HG03432 (cell line): ENCODE data around the gene SLC16A5.

ENCODE experiments used
- ATAC-seq: cut with Tn5 transposase; IDR thresholded peaks from one replicate; pipeline ENCODE4 v1.9.1; 2021; ENCODE audit warnings: mild to moderate bottlenecking, moderate library complexity; ENCODE audit not compliant: unreplicated experiment

The SLC16A5 gene

DNA sequence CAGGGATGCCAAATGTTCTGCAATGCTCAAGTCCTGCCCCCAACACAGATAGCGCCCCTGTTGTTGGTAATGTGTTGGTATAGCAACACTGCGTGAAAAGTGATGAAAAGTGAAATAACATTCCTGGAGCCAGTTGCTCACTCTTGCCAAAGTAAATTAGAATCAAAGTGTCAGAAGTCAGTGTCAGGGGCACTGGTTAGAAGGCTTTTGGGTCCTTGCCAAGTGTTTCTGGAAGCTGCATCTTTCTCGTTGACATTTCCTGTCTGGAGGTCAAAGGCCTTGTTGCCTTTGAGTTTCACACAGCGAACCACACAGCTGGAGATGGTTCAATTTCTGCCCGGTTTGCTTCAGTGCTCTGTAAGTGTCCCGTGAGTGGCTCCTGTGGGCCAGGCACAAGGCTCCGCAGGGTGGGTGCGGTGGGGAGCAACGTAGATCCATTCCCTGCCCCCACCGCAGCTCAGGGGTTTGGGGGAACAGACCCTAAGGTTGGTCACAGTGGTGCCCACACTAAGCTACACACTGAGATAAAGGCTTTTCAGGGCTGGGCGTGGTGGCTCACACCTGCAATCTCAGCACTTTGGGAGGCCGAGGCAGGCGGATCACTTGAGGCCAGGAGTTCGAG, 3.6 kb upstream of the SLC16A5 start:
- ATAC-seq, result no peak

DNA sequence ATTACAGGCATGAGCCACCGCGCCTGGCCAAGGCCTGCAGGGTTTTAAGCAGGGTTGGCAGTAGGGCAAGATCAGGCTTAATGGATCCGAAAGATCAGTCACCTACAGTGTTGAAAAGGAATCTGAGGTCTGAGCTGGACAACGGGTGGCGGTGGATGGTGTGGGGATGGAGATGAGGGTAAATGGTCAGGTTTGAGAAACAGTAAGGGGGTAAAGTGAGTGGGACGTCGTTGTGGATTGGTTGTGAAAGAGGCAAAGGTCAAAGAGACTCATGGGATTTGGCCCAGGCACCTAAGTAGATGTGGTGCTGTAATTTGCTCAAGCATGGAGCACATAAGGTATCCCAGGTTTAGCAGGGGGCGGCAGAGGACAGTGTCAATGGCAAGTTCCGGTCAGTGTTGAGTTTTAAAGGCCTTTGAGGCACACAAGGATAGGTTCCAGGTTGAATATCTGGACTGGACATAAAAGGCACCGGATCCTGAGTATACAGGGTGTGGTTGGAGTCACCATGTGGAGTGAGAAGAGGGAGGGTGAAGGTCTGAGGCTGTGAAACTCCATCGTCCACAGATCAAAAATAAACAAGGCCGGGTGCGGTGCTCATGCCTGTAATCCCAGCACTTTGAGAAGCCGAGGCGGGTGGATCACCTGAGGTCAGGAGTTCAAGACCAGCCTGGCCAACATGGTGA, 1.1 kb upstream of the SLC16A5 start:
- no peak for ATAC-seq

- ATAC-seq, result no peak
Measured at GRCh38 chr17:75087182-75087557, 584 bp upstream of the SLC16A5 start.

- no peak for ATAC-seq
Measured at GRCh38 chr17:75088465-75089417, 987 bp downstream of the SLC16A5 start.

DNA sequence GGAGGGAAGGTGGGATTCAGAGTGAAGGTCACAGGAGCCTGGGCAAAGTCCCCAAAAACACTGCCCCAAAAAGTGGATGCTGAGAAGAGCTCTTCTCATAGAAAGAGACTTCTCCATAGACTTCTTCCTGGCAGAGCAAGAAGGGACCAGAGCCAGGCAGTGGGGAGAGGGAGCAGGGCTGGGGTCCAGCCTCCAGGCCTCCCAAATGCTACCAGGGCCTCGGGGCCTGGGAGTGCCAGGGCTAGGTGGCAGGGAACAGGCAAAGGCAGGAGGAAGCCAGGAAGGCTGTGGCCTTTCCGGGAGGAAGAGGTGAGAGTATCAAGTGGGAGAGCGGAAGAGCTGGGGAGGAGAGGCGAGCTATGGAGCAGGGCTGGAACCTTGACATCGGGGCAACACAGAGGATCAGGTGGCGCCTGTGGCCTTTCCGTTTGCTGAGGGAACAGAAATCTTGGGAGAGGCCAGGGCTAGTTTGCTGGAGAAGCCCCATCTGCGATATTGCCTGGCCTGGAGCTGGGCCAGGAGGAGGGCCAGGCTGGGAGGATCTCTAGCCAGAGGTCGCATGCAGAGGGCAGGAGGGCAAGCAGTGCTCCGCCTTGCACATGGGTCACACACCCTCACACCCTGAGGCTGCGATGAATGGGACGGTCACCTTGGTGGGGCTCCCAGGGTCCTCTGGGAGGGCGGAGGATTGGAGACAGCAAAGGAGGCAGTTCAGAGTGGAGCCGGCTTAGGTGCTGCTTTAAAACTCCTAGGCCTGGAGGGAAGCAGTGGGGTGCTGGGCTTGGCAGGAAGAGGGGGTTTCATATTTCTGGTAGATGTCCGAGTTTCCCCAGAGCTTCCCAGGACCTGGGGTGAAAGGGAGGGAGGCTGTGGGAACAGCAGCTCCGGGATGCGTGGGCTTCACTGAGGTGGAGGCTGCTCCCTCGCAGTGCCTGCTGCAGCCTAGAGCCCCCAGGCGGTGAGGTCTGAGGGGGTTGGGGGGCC, 3.4 kb downstream of the SLC16A5 start:
- no peak for ATAC-seq

DNA sequence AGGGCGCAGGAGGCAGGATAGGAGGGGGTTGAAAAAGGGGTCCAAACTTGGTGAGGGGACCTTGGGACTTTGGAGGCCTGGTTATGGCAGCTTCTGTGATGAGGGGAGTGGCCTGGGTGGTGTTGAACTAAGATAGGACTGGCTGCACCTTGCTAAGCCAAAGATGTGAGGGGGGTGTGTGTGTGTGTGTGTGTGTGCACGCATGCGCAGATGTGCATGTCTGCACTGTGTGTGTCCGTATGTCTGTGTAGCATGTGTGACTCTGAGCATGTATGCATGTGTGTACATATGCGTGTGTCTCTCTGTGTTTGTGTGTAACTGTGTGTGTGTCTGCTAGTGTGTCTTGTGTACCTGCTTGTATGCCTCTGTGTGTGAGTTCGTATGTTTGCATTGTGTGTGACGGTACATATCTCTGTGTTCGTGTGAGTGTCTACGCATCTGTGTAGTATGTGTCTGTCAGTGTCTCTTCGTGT, 4.1 kb downstream of the SLC16A5 start:
- ATAC-seq, result no peak

DNA sequence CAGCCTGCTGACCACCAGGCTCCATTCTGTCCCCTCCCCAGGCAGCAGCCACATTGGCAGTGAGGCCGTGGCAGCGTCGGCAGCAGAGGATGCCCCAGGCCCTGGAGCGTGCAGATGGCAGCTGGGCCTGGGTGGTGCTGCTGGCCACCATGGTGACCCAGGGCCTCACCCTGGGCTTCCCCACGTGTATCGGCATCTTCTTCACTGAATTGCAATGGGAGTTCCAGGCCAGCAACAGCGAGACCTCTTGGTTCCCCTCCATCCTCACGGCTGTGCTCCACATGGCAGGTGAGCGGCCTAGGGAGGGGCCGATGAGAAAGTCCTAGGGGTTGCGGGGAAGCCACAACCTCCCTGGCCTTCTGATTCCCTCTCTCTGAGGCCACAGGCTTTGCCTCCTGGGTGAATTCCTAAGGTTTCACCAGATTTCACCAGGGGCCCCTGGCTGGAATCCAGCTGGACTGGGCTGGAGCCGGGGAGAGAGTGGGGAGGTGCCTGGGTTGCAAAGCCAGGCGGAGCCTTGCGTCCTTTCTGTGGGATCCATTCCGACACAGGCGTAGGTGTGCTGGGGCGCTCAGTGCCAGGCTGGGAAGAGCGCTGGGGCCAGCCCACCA, 5.9 kb downstream of the SLC16A5 start:
- no peak for ATAC-seq

- ATAC-seq, result no peak
Measured at GRCh38 chr17:75094871-75095399, 7.2 kb downstream of the SLC16A5 start.

- no peak for ATAC-seq
Measured at GRCh38 chr17:75096082-75096625, 8.4 kb downstream of the SLC16A5 start.

DNA sequence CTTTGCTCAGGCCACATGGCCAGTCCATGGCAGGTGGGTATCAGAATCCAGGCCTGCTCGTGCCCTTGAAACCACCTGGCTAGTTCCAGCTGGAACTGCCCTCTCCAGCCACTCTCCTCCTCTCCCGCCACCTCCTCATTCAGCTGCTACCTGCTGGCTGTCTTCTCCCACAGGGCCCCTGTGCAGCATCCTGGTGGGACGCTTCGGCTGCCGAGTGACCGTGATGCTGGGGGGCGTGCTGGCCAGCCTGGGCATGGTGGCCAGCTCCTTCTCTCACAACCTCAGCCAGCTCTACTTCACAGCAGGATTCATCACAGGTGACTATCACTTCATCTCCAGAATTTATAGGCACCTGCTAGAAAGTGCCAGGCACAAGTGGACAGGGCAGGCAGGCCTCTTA, 10.1 kb downstream of the SLC16A5 start:
- ATAC-seq, result no peak

DNA sequence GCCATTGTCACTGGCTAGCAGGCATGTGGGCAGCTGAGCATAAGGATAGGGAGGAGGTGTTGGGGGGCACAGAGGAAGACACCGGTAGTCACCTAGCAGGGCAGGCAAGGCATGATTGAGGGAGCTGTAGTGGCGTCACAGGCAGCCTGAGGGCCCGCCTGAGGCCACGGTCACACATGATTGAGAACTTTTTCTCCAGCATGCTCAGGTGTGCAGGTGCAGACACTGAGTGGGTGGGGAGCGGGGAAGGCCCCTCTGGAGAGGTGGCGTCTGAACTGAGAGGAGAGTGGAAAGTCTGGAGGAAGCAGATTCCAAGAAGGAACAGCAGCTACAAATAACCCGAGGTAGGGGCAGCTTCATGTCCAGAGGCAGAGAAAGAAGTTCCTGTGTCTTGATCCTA, 11.1 kb downstream of the SLC16A5 start:
- no peak for ATAC-seq

GRCh38 chr17:75099881-75100595, 12.3 kb downstream of the SLC16A5 start:
- ATAC-seq, result no peak

DNA sequence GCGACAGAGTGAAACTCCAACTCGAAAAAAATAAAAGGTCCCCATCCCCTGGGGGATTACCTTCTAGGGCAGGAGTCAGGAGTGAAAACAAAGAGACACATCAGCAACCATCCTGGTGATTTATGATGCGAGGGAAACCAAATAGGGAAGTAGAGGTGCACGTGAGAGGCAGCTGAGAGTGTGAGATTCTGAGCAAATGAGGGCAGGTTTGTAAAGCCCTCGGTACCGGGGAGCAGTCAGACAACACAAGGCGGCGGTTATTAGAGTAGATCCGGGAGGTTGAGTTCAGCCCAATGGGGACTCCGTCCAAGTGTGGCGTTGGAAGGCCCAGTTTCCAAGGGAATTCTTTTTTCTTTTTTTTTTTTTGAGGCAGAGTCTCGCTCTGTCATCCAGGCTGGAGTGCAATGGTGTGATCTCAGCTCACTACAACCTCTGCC, 14.6 kb downstream of the SLC16A5 start:
- ATAC-seq, result no peak

DNA sequence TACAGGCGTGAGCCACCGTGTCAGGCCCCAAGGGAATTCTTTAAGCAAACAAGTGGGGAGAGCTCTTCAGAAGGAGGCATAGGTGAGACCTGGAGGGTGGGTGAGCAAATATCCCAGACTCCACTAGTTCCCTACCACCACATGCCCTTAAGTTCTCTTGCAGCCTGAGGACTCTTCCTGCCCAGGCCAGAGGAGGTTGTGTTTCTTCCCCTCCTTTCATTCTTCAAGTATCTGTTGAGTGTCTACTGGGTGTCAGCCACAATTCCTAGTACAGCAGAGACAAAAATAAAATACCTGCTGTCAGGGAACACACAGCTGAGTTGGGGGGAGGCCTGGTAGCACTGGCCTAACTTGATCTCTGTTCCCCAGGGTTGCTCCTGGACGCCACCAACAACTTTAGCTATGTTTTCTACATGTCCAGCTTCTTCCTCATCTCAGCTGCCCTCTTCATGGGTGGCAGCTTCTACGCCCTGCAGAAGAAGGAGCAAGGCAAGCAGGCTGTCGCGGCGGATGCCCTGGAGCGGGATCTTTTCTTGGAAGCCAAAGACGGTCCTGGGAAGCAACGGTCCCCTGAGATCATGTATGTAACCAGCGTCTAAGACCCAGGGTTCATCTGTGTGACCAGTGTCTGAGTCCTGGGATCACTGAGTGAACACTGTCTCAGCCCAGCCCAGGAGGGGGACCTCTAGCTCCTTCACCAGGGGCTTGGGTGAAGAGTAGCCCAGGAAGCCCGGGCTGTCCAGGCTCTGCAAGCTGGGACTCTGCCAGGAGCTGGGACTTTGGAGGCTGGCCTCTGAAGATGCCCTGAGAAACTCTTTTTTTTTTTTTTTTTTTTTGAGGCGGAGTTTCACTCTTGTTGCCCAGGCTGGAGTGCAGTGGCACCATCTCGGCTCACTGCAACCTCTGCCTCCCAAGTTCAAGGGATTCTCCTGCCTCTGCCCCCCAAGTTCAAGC, 16.1 kb downstream of the SLC16A5 start:
- ATAC-seq, result no peak

- no peak for ATAC-seq
Measured at GRCh38 chr17:75105126-75106080, 17.6 kb downstream of the SLC16A5 start.

DNA sequence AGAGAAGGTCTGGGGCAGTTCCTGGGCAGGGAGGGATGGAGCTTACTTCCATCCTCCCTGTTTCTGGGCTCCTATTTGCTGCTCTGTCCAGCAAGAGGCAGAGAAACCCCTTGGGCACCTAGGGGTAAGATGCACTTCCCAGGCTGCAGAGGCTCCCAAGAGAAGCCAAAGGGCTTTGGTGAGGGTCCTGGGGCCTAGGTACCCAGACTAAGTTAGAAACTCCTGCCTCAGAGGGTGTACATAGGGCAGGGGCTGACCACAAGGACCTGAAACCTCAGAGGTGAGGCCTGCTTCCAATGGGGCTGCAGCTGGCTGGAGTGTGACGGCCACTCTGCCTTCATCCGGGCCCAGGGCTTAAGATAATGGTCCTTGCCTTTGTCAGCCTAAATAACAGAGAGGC, 20.4 kb downstream of the SLC16A5 start:
- no peak for ATAC-seq

DNA sequence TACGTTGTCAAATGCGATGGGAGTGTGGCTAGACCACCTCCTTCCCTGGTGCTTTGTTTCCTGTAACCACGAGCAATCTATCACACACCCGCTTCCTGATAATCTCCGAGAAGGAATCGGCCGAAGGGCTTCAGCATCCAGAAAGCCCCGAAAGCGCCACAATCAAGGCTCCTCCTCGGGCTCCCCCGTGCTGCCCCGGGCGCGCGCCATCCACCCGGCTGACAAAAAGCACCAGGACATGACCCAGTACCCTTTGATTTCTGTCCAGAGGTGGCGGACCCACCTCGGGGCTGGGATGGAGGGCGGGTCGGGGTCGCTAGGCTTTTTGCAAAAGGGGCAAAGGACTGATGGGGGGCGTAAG, 21.3 kb downstream of the SLC16A5 start:
- ATAC-seq, result peak; percentile 10
